ENCODE results near the gene HES1. TPM values are rescaled to one million over a fixed set of nuclear protein-coding genes. Genes with fewer than 3 reads are reported as not detected.

HES1 gene
- total and polyA plus RNA-seq, 8 donors: 18.1 to 133 (median 98.3) TPM

GRCh38 chr3:194121891-194122631 lies 13.9 kb upstream of the HES1 start:
- intact Hi-C loops (cut with DNase I): no loop called here
- Histone ChIP-seq H3K36me3 (no peaks in the 10 kb centered on the region), H3K27ac (no peak overlapping the region), H3K27me3 (no peaks in the 10 kb centered on the region), H3K4me1 (no peaks in the 10 kb centered on the region), H3K9me3 (no peaks in the 10 kb centered on the region), H3K4me3 (no peak overlapping the region)
- peak; percentile 61 for ATAC-seq
- no peak for TF ChIP-seq CTCF (IDR thresholded peaks at IDR 0.05)
- no peak for DNase-seq

- Histone ChIP-seq H3K27ac (no peak overlapping the region), H3K4me1 (no peaks in the 10 kb centered on the region), H3K27me3 (no peaks in the 10 kb centered on the region), H3K36me3 (no peaks in the 10 kb centered on the region), H3K9me3 (no peaks in the 10 kb centered on the region), H3K4me3 (no peak overlapping the region)
- DNase-seq (no peak), ATAC-seq (no peak)
- intact Hi-C loops (cut with DNase I): no loop called here
- TF ChIP-seq CTCF (IDR thresholded peaks at IDR 0.05): no peak
Observed at GRCh38 chr3:194123726-194124125, 12.2 kb upstream of the HES1 start.

GRCh38 chr3:194124193-194124592 lies 11.8 kb upstream of the HES1 start:
- Histone ChIP-seq H3K36me3 (no peaks in the 10 kb centered on the region), H3K4me1 (no peaks in the 10 kb centered on the region), H3K9me3 (no peaks in the 10 kb centered on the region), H3K27me3 (no peaks in the 10 kb centered on the region), H3K4me3 (no peak overlapping the region), H3K27ac (no peak overlapping the region)
- DNase-seq: no peak
- ATAC-seq: no peak
- no peak for TF ChIP-seq CTCF (IDR thresholded peaks at IDR 0.05)
- intact Hi-C loops (cut with DNase I): no loop called here

GRCh38 chr3:194125442-194125841 lies 10.5 kb upstream of the HES1 start:
- H3K27me3 ChIP-seq: peaks cover 0 to 12% of the 10 kb centered on the region in 2 donors
- intact Hi-C loops (cut with DNase I): no loop called here
- ATAC-seq (no peak), DNase-seq (no peak)
- no peak overlapping the region for H3K4me3 ChIP-seq
- no peaks in the 10 kb centered on the region for H3K9me3 ChIP-seq
- H3K36me3 ChIP-seq: no peaks in the 10 kb centered on the region
- no peak for TF ChIP-seq CTCF (IDR thresholded peaks at IDR 0.05)
- no peak overlapping the region for H3K27ac ChIP-seq
- H3K4me1 ChIP-seq: peaks cover 0 to 7% of the 10 kb centered on the region in 2 donors

GRCh38 chr3:194126790-194127189 lies 9.2 kb upstream of the HES1 start:
- peaks cover 0 to 26% of the 10 kb centered on the region in 2 donors for H3K27me3 ChIP-seq
- H3K4me3 ChIP-seq: no peak overlapping the region
- no peak for ATAC-seq
- no peak for TF ChIP-seq CTCF (IDR thresholded peaks at IDR 0.05)
- peaks cover 0 to 14% of the 10 kb centered on the region in 2 donors for H3K4me1 ChIP-seq
- H3K36me3 ChIP-seq: no peaks in the 10 kb centered on the region
- no peak overlapping the region for H3K27ac ChIP-seq
- intact Hi-C loops (cut with DNase I): no loop called here
- DNase-seq: no peak
- no peaks in the 10 kb centered on the region for H3K9me3 ChIP-seq

Data from left lung (tissue), 10 donors.